Measurements from ENCODE around the gene RSPH4A. TPM values are rescaled to one million over a fixed set of nuclear protein-coding genes. Genes with fewer than 3 reads are reported as not detected.

The RSPH4A gene
- polyA plus RNA-seq, 1 donor (not counting 4 experiments of a cell fraction or from before 2014, with no cell fraction given) = 0.10 TPM

- H3K4me2 ChIP-seq (ENCODE audit: control insufficient read depth, extremely low read depth, insufficient read depth, low read depth, low read length) = no peak overlapping the region
- DNase-seq (ENCODE audit: low read depth, low spot score) (no peak), FAIRE-seq (no peak)
- H3K27ac ChIP-seq (ENCODE audit: control insufficient read depth, insufficient read depth, low read length) = no peak overlapping the region
- no peaks in the 10 kb centered on the region for H3K36me3 ChIP-seq (ENCODE audit: control insufficient read depth in 2 of 2, extremely low read depth in 1 of 2, insufficient read depth in 2 of 2, low read length in 2 of 2)
- H4K20me1 ChIP-seq (ENCODE audit: control insufficient read depth, extremely low read depth, insufficient read depth, low read length) = no peaks in the 10 kb centered on the region
- H3K4me3 ChIP-seq (ENCODE audit: control insufficient read depth in 2 of 3, extremely low read depth in 1 of 3, insufficient read depth in 2 of 3, low read depth in 1 of 3, low read length in 3 of 3) = no peak overlapping the region
- no peaks in the 10 kb centered on the region for H3K9me3 ChIP-seq (ENCODE audit: control insufficient read depth, low read depth, low read length)
- no peaks in the 10 kb centered on the region for H3K79me2 ChIP-seq (ENCODE audit: control insufficient read depth, insufficient read depth, low read length)
- H3K9me1 ChIP-seq (ENCODE audit: control insufficient read depth, extremely low read depth, insufficient read depth, low read length) = no peaks in the 10 kb centered on the region
- TF ChIP-seq CTCF (optimal IDR thresholded peaks at IDR 0.05 in 1 of 3, IDR thresholded peaks at IDR 0.05 in 1 of 3, conservative IDR thresholded peaks at IDR 0.05 in 1 of 3; ENCODE audit: extremely low read depth in 1 of 3, insufficient read depth in 2 of 3, low read length in 3 of 3) (no peak), EZH2 (IDR thresholded peaks at IDR 0.05; ENCODE audit: low read length) (no peak)
- no peak overlapping the region for H3K9ac ChIP-seq (ENCODE audit: control insufficient read depth, extremely low read depth, insufficient read depth, low read length)
- H2AFZ ChIP-seq (ENCODE audit: control insufficient read depth, low read length) = no peak overlapping the region
- no peaks in the 10 kb centered on the region for H3K27me3 ChIP-seq (ENCODE audit: control insufficient read depth, extremely low read depth, insufficient read depth, low read length)
- peaks cover 3% of the 10 kb centered on the region for H3K4me1 ChIP-seq (ENCODE audit: control insufficient read depth, extremely low read depth, insufficient read depth, low read length)
- dilution Hi-C loops (cut with MboI; ENCODE audit: extremely low pct_ligation_motif_present, low sequenced_read_pairs) = no loop called here
Observed at GRCh38 chr6:116625872-116626271, 9.6 kb downstream of the RSPH4A start.

GRCh38 chr6:116629563-116629981 is 13.3 kb downstream of the RSPH4A start:
- TF ChIP-seq EZH2 (IDR thresholded peaks at IDR 0.05; ENCODE audit: low read length) (no peak), CTCF (optimal IDR thresholded peaks at IDR 0.05 in 1 of 3, IDR thresholded peaks at IDR 0.05 in 1 of 3, conservative IDR thresholded peaks at IDR 0.05 in 1 of 3; ENCODE audit: extremely low read depth in 1 of 3, insufficient read depth in 2 of 3, low read length in 3 of 3) (no peak)
- Histone ChIP-seq H3K79me2 (ENCODE audit: control insufficient read depth, insufficient read depth, low read length) (no peaks in the 10 kb centered on the region), H3K27me3 (ENCODE audit: control insufficient read depth, extremely low read depth, insufficient read depth, low read length) (no peaks in the 10 kb centered on the region), H2AFZ (ENCODE audit: control insufficient read depth, low read length) (no peak overlapping the region), H3K9ac (ENCODE audit: control insufficient read depth, extremely low read depth, insufficient read depth, low read length) (no peak overlapping the region), H3K9me1 (ENCODE audit: control insufficient read depth, extremely low read depth, insufficient read depth, low read length) (no peaks in the 10 kb centered on the region), H4K20me1 (ENCODE audit: control insufficient read depth, extremely low read depth, insufficient read depth, low read length) (no peaks in the 10 kb centered on the region), H3K36me3 (ENCODE audit: control insufficient read depth in 2 of 2, extremely low read depth in 1 of 2, insufficient read depth in 2 of 2, low read length in 2 of 2) (peaks cover 0 to 5% of the 10 kb centered on the region in 2 experiments), H3K9me3 (ENCODE audit: control insufficient read depth, low read depth, low read length) (no peaks in the 10 kb centered on the region), H3K4me3 (ENCODE audit: control insufficient read depth in 2 of 3, extremely low read depth in 1 of 3, insufficient read depth in 2 of 3, low read depth in 1 of 3, low read length in 3 of 3) (no peak overlapping the region), H3K4me1 (ENCODE audit: control insufficient read depth, extremely low read depth, insufficient read depth, low read length) (peaks cover 3% of the 10 kb centered on the region), H3K4me2 (ENCODE audit: control insufficient read depth, extremely low read depth, insufficient read depth, low read depth, low read length) (no peak overlapping the region), H3K27ac (ENCODE audit: control insufficient read depth, insufficient read depth, low read length) (no peak overlapping the region)
- dilution Hi-C loops (cut with MboI; ENCODE audit: extremely low pct_ligation_motif_present, low sequenced_read_pairs) = no loop called here
- FAIRE-seq (no peak), DNase-seq (ENCODE audit: low read depth, low spot score) (no peak)

All from keratinocyte (primary cell).